HG02973 (cell line): Measurements from ENCODE around the gene NOL12.
"Not testable (repeated sequence)": the region's sequence is repeated elsewhere in the genome, so short reads cannot be mapped to it uniquely, and the experiment has no call there.

Experiments used
- ATAC-seq: cut with Tn5 transposase; IDR thresholded peaks from one replicate; pipeline ENCODE4 v1.9.1; 2021; ENCODE audit warnings: moderate library complexity; ENCODE audit not compliant: unreplicated experiment

Gene NOL12

DNA sequence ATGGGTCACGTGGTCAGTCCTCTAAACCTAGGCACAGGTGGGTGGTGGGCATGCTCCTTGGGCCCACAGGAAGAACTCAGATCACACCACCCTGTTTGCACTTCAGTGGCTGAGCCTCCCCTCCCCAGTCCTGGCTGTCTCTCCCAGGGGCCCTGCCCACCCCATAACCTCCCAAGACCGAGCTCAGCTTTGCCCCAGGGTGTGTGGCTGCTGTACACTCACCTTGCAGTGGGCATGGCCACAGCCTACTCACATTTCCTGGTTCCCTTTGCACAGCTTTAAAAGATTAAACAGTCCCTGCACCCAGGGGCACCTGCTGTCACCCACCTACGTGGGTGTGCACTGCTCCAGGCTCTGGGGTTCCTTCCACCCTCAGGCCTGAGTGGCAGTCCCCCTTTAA is 24.5 kb downstream of the NOL12 start:
- ATAC-seq: no peak

DNA sequence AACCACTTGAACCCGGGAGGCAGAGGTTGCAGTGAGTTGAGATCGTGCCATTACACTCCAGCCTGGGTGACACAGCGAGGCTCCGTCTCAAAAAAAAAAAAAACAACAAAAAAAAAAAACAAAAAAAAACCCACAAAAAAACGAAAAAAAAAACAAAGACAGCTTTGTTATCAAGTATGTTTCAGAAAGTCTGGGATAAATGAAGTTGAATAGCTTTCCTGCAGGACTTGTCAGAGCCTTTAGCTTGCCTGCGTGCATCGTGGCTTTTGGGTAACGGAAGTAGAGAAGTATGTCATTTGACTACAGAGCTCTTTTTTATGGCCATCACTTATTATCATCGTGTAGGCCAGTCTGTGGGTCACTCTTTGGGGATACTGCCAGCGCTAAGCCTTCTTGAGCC is 25.3 kb downstream of the NOL12 start:
- ATAC-seq: no peak

DNA sequence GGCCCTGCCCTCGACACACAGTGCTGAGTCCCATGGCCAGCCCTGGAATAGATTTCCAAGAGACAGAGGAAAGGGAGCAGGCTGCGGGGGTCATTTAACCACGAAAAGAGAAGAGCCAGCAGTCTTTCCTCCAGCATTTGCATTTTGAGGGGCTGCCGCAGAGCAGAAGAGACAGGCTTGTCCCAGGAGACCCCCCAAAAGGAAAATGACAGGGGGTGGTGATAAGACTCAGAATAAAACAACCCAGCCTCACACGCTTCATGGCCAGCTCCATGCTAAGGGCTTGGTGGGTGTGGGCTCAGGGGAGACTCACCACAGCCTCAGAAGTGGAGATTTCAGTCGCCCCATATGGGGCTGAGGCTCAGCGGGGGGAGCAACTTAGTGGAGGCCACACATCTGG is 27.6 kb downstream of the NOL12 start:
- ATAC-seq: no peak

DNA sequence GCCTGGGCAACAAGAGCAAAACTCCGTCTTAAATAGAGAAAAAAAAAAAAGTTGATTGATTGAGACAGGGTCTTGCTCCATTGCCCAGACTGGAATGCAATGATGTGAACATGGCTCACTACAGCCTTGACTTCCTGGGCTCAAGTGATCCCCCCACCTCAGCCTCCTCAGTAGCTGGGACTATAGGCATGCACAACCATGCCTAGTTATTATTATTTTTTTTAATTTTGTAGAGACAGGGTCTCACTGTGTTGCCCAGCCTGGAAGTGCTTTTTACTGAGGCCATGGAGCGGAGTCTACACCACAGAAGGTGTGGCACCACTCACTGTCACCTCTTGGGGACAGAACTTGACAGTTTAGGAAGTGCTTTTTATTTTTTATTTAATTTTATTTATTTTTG is 28.5 kb downstream of the NOL12 start:
- ATAC-seq: no peak

DNA sequence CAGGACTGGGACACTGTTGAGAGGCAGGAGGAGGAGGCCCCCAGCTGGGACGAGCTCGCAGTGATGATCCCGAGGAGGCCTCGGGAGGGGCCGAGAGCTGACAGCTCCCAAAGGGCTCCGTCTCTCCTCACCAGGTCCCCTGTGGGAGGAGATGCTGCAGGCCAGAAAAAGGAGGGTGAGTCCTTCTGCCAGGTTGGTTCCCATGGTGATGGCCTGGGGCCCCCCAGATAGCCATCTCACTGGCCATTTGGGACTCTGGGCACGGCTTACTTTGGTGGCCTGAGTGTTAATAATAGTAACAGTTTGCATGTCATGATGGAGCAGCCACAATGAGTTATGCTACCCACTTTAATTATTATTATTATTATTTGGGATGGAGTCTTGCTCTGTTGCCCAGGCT is 29.6 kb downstream of the NOL12 start:
- ATAC-seq: no peak

DNA sequence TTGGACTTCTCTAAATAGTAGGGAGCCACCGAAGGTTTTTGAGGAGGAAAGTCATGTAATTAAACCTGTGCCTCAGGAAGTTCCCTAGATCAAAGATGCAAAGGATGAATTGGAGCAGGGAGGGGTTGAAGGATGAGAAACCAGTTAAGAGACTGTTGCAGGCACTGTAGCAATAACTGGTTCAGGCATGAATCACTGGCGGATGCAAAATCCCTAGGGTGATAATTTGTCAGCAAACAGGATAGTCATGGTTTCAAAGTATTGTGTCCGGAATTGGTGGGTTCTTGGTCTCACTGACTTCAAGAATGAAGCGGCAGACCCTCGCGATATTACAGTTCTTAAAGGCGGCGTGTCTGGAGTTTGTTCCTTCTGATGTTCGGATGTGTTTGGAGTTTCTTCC is 30.6 kb downstream of the NOL12 start:
- no peak for ATAC-seq

DNA sequence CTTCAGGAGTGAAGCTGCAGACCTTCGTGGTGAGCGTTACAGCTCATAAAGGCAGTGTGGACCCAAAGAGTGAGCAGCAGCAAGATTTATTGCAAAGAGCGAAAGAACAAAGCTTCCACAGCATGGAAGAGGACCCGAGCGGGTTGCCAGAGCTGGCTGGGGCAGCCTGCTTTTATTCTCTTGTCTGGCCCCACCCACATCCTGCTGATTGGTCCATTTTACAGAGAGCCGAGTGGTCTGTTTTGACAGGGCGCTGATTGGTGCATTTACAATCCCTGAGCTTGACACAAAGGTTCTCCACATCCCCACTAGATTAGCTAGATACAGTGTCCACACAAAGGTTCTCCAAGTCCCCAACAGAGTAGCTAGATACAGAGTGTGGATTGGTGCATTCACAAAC is 31.1 kb downstream of the NOL12 start:
- ATAC-seq: not testable (repeated sequence)

DNA sequence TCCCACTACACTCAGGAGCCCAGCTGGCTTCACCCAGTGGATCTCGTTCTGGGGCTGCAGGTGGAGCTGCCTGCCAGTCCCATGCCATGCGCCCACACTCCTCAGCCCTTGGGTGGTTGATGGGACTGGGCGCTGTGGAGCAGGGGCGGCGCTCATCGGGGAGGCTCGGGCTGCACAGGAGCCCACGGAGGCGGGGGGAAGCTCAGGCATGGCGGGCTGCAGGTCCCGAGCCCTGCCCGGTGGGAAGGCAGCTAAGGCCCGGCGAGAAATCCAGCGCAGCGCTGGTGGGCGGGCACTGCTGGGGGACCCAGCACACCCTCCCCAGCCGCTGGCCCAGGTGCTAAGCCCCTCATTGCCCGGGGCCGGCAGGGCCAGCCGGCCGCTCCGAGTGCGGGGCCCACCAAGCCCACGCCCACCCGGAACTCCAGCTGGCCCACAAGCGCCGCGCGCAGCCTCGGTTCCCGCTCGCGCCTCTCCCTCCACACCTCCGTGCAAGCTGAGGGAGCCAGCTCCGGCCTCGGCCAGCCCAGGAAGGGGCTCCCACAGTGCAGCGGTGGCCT is 31.7 kb downstream of the NOL12 start:
- not testable (repeated sequence) for ATAC-seq

DNA sequence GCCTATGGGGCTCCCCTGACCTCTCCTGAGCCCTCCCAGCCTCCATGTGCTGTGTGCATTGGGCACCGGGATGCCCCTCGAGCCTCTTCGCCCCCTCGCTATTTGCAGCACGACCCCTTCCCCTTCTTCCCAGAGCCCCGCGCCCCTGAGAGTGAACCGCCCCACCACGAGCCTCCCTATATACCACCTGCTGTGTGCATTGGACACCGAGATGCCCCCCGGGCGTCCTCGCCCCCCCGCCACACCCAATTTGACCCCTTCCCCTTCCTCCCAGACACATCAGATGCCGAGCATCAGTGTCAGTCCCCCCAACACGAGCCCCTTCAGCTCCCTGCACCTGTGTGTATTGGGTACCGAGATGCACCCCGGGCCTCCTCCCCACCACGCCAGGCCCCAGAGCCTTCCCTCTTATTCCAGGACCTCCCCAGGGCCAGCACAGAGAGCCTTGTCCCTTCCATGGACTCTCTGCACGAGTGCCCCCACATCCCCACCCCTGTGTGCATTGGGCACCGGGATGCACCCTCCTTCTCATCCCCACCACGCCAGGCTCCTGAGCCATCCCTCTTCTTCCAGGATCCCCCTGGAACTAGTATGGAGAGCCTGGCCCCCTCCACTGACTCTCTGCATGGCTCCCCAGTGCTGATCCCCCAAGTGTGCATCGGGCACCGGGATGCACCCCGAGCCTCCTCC is 39.6 kb downstream of the NOL12 start:
- ATAC-seq: no peak

DNA sequence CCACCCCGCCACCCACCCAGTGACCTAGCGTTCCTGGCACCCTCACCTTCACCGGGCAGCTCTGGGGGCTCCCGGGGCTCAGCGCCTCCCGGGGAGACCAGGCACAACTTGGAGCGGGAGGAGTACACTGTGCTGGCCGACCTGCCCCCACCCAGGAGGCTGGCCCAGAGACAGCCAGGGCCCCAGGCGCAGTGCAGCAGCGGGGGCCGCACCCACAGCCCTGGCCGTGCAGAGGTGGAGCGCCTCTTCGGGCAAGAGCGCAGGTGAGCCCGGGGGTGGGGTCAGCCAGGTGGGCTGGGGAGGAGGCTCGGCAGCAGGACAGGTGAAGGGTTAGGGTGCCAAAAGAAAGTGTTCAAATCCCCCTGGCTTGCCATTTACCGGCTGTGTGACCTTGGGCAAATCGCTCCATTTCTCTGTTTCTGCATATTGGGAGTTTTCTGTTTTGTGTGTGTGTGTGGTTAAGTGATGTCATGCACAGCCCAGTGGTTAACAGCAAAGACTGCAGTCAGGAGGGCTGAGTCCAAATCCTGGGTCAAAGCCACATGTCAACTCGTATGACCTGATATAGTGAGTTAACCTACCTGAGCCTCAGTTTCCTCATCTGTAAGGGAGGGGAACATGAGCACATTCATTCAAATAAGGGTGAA is 40.2 kb downstream of the NOL12 start:
- no peak for ATAC-seq

DNA sequence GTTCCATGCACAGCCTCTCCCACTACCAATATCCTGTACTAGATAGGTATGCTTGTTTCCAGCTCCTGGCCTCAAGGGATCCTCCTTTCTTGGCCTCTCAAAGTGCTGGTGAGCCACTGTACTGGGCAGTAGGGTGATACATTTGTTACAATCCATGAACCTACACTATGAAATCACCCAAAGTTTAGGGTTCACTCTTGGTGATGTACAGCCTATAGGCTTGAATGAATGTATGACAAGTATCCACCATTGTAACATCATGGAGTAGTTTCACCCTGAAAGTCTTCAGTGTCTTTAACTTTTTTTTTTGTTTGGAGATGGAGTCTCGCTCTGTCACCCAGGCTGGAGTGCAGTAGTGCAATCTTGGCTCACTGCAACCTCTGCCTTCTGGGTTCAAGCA is 42.5 kb downstream of the NOL12 start:
- no peak for ATAC-seq

DNA sequence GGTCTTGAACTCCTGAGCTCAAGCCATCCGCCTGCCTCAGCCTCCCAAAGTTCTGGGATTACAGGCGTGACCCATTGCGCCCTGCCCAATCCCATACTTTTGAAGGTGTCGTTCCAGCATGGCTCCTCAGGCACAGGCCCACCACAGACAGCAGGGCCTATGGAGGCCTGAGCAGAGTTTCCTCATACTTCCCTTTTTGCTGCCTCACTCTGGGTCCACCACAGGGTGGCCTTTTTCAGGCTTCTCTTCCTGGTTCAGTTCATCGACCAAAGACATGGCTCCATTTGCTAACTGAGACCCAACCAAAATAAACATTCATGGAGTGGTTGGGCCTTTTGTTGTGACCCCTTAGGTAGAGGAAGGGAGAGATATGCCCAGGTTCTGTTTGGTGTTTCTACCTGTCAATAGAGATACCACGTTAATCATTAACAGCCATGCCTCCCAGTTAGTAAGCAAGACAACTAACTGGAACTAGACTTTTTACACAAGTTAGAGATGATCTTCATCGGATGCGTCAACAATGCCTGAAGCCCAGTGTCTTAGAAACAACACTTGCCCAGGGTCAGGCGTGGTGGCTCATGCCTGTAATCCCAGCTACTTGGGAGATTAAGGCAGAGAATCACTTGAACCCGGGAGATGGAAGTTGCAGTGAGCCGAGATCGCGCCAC is 45.8 kb downstream of the NOL12 start:
- no peak for ATAC-seq

DNA sequence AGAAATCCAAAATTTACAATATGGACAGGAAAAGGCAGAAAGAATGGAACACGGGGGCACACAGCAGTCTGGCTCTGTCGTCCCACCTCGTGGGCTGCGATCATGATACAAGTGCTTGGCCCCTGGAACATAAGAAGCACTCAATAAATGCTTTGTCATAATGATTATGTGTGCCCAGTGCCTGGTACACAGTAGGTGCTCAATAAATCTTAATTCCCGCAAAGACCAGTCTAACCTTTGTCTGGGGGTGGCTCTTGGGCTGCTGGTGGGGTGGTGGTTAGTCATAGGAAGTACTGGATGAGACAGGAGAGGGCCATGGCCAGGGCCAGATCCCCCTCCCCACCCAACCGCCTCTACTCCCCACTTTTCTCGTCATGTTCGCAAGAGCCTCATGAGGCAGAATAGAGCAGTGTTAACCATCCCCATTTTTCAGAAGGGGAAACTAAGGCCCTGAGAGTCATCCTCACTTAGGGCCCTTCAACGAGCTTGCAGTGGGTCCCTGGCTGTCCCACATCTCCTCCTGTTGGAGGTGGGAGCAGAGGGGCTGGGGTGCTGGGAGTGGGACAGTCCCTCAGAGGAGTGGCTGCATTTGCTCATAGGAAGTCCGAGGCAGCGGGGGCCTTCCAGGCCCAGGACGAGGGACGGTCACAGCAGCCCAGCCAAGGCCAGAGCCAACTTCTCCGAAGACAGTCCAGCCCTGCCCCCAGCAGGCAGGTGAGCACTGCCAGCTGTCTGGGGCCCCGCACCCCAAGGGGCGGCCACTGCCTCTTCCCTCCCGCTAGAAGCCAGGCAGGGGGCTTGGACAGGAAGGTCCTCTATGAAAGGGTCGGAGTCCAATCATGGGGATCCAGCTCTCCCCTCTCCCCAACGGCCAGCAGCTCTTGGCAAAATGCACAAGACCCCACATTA is 46.8 kb downstream of the NOL12 start:
- ATAC-seq: no peak

DNA sequence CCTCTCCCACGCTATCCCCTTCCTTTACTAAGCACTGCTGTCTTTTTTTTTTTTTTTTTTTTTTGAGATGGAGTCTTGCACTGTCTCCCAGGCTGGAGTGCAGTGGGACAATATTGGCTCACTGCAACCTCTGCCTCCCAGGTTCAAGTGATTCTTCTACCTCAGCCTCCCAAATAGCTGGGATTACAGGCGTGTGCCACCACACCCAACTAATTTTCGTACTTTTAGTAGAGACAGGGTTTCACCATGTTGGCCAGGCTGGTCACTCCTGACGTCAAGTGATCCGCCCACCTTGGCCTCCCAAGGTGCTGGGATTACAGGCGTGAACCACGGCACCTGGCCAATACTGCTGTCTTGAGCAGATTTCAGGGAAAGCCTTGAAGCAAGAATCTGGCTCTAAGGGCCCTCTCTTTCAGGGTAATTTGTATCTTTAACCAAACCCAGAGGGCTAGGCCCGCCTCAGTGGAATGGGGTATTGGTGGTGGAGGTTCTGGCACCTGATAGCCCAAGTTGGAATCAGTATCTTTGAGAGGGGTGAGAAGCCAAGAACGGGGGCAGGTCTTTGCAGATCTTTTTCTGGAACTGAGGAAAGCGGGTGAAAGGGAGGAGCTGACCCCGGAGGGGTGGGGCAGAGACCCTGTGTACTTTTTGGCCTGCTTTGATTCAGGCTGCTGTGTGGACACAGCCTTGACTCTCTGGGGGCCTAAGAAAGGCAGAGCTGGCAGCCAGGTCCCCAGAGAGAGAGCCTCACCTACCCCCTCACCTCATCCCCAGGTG is 47.7 kb downstream of the NOL12 start:
- no peak for ATAC-seq

DNA sequence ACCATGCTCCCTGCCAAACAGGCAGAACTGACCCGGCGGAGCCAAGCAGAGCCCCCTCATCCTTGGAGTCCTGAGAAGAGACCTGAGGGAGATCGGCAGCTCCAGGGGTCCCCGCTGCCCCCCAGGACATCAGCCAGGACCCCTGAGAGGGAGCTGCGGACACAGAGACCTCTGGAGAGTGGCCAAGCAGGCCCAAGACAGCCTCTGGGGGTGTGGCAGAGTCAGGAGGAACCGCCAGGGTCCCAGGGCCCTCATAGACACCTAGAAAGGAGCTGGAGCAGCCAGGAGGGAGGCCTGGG is 48.2 kb downstream of the NOL12 start:
- ATAC-seq: no peak

DNA sequence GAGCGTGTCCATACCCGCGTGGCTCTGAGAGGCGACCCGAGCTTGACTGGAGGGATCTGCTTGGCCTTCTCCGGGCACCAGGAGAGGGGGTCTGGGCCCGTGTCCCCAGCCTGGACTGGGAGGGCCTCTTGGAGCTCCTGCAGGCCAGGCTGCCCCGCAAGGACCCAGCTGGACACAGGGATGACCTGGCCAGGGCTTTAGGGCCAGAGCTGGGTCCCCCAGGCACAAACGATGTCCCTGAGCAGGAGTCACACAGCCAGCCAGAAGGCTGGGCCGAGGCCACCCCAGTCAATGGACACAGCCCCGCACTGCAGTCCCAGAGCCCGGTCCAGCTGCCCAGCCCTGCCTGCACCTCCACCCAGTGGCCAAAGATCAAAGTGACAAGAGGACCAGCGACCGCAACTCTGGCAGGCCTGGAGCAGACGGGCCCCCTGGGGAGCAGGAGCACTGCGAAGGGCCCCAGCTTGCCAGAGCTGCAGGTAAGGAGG is 48.9 kb downstream of the NOL12 start:
- ATAC-seq: no peak

DNA sequence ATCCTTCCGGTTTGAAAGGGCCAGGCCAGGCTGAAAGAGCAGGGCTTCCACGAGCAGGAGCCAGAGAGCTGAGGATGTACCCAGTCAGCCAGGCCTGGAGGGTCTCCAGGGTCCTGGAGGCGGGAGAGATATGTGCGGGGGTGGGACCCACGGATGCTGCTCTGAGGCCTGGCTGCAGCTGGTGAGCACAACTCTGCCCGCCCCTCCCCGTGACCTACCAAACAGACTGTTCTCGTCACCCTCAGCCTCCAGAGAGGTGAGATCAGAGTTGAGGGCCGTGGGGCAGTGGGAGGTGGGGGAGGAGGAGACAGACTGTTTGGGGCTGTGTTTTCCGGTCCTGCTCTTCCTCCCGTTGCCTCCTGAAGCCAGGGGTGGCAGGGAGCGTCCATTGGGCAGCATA is 52.9 kb downstream of the NOL12 start:
- no peak for ATAC-seq

DNA sequence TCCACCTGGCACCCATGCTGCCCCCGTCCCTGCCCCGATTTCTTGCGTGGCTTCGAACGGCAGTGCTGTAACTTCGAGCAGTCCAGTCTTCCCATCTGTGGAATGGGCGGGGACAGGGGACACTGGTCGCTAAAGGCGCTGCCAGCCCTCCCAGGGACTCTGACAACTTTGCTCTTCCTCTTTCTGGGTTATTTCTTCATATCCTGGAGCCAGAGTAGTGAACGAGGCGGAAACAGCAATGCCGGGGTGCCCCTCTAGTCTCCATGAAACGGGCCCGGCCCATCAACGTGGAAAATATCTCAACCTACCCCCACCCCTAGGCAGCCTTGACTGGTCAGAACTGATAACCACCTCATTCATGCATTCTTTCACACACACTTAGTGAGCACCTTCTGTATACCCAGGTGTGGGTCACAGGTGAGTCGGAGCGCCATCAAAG is 53.5 kb downstream of the NOL12 start:
- ATAC-seq: no peak

DNA sequence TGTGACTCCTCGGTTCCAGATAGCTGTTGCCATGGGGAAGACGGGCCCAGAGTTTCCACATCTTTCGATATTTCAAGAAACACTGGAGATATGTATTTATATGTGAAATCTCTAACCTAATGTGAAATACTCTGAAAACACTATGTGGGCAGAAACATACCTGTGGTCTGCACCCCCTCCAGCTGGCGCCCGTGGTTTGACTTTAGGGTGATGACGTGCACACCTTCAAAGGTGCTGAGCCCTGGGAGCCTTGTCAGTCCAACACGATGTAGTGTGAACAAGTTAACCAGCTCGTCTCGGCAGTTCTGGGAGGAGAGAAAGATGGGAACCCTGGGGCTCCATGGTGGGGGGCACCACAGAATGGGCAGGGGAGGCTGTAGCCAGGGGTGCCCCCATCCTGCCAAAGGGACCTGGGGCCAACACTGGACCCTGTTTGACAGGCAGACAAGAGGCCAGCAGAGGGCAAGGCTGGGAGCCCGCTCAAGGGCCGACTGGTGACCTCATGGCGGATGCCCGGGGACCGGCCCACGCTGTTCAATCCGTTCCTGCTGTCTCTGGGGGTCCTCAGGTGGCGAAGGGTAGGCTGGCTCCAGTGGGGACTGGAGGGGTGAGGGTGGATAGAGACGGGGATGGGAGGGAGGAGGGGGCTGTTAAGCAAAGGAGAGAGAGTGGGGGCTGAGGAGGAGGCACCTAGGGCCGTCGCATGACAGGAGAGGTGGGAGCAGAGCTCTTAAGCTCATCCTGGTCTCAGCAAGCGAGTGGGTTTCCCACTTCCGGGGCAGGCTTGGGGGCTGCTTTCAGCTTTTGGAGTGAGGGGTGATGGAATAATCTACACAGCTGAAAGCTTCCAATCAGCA is 54.5 kb downstream of the NOL12 start:
- no peak for ATAC-seq
